CD4-positive, CD25-positive, alpha-beta regulatory T cell (primary cell): Measurements from ENCODE around the gene LRRIQ4. TPM values are rescaled to one million over a fixed set of nuclear protein-coding genes. Genes with fewer than 3 reads are reported as not detected.

Source experiments
- ATAC-seq, 2 donors: fragments of 150-1000 bp; cut with Tn5 transposase; one replicate each; pipeline ENCODE4 v1.10.0; 2021; ENCODE audit warnings: low read depth in 2 of 2, moderate number of reproducible peaks in 2 of 2, moderate library complexity in 1 of 2
- DNase-seq, 3 donors: peaks; one replicate each; pipeline versions ENCODE4 v3.0.0 to v3.0.0-alpha.2; 2012 to 2022; ENCODE audit warnings: mixed read lengths in 1 of 3
- H3K27ac ChIP-seq: one replicate; pipeline ENCODE4 v1.7.0; 2013; ENCODE audit warnings: mild to moderate bottlenecking, low read length; ENCODE audit not compliant: insufficient read depth, poor library complexity, severe bottlenecking
- H3K27me3 ChIP-seq: one replicate; pipeline ENCODE4 v1.7.0; 2013; ENCODE audit warnings: low read length; ENCODE audit not compliant: control insufficient read depth, insufficient read depth
- H3K36me3 ChIP-seq: one replicate; pipeline ENCODE4 v1.7.0; 2013; ENCODE audit warnings: mild to moderate bottlenecking, low read length, moderate library complexity; ENCODE audit not compliant: control insufficient read depth, insufficient read depth
- H3K4me1 ChIP-seq: 2 replicates; pipeline ENCODE4 v1.7.0; 2013; ENCODE audit warnings: mild to moderate bottlenecking, low read length; ENCODE audit not compliant: insufficient read depth, control insufficient read depth, poor library complexity, severe bottlenecking
- H3K4me3 ChIP-seq: one replicate; pipeline ENCODE4 v1.7.0; 2013; ENCODE audit warnings: low read depth, mild to moderate bottlenecking, low read length, moderate library complexity
- H3K9me3 ChIP-seq, 2 experiments: 1 replicate in 1 of 2; 2 replicates in 1 of 2; pipeline ENCODE4 v1.7.0; 2013; ENCODE audit warnings: low read length in 2 of 2, mild to moderate bottlenecking in 1 of 2, moderate library complexity in 1 of 2; ENCODE audit not compliant: control insufficient read depth in 2 of 2
- H3K27ac Mint-ChIP-seq, 3 donors: one replicate each; pipeline ENCODE4 v1.8.0; 2020 to 2022; ENCODE audit warnings: mild to moderate bottlenecking in 3 of 3, mixed read lengths in 3 of 3, moderate library complexity in 2 of 3
- H3K27me3 Mint-ChIP-seq: one replicate; pipeline ENCODE4 v1.8.0; 2022; ENCODE audit warnings: mild to moderate bottlenecking, mixed read lengths
- H3K36me3 Mint-ChIP-seq: one replicate; pipeline ENCODE4 v1.8.0; 2020; ENCODE audit warnings: mixed read lengths
- H3K4me1 Mint-ChIP-seq, 4 donors: one replicate each; pipeline ENCODE4 v1.8.0; 2020 to 2022; ENCODE audit warnings: mixed read lengths in 4 of 4, mild to moderate bottlenecking in 1 of 4
- H3K4me3 Mint-ChIP-seq, 4 donors: one replicate each; pipeline ENCODE4 v1.8.0; 2020 to 2022; ENCODE audit warnings: mild to moderate bottlenecking in 4 of 4, mixed read lengths in 4 of 4, moderate library complexity in 3 of 4
- H3K9me3 Mint-ChIP-seq, 7 donors: one replicate each; pipeline ENCODE4 v1.8.0; 2020 to 2022; ENCODE audit warnings: mixed read lengths in 7 of 7, mild to moderate bottlenecking in 3 of 7, moderate library complexity in 2 of 7
- polyA plus RNA-seq, 4 donors: library from polyadenylated mRNA; unstranded; fragments of 300-500 nt; fragmentation: Illumina TruSeq; gene quantifications; one replicate each; pipeline ENCODE4 v1.2.3, GENCODE V29; 2021
- total RNA-seq: library from RNA; stranded (reverse); gene quantifications from one replicate; pipeline ENCODE4 v1.2.3, GENCODE V29; 2022

Gene LRRIQ4
- total and polyA plus RNA-seq, 5 donors from 2014 or later = not detected

DNA sequence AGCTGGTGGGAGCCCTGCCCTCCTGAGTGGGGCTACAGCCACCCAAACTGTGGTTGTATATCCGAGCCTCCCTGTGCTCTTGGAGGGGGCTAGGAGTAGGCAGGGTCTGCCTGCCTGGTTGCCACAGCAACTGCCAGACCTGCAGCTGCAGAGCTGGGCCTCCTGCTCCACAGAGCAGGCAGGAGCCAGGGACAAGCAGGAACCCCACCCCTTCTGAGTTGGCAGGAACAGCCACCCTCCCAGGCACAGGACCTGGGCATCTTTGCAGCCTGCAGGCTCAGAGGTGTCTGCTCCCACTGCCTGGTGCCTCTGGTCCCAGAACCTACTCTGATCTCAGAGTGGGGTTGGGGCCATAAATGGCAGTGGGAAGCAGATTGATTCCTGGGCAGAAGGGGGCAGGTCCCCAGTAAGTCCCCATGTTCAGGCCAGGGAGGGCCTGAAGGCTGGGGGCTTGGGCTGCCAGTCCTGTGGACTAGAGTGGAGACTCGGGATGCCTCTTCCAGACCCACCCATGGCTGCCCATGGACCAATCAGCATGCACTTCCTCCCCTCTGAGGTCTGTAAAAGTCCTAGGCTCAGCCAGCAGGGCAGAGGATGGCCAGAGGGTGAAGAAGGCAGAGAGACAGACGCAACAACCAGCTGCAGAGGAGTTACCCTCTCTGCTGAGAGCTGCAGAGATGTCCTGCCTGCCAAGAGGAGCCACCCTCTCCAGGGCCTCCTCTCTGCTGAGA lies 67.3 kb downstream of the LRRIQ4 start:
- DNase-seq = no peak
- H3K27ac ChIP-seq = no peak overlapping the region
- Mint-ChIP-seq H3K4me3 (no peak overlapping the region), H3K27ac (no peak overlapping the region), H3K27me3 (peaks cover 15% of the 10 kb centered on the region), H3K4me1 (no peaks in the 10 kb centered on the region), H3K36me3 (no peaks in the 10 kb centered on the region), H3K9me3 (no peaks in the 10 kb centered on the region)
- H3K36me3 ChIP-seq = no peaks in the 10 kb centered on the region
- H3K4me3 ChIP-seq = no peak overlapping the region
- no peaks in the 10 kb centered on the region for H3K4me1 ChIP-seq
- ATAC-seq = no peak
- no peaks in the 10 kb centered on the region for H3K9me3 ChIP-seq
- peaks cover 4% of the 10 kb centered on the region for H3K27me3 ChIP-seq

DNA sequence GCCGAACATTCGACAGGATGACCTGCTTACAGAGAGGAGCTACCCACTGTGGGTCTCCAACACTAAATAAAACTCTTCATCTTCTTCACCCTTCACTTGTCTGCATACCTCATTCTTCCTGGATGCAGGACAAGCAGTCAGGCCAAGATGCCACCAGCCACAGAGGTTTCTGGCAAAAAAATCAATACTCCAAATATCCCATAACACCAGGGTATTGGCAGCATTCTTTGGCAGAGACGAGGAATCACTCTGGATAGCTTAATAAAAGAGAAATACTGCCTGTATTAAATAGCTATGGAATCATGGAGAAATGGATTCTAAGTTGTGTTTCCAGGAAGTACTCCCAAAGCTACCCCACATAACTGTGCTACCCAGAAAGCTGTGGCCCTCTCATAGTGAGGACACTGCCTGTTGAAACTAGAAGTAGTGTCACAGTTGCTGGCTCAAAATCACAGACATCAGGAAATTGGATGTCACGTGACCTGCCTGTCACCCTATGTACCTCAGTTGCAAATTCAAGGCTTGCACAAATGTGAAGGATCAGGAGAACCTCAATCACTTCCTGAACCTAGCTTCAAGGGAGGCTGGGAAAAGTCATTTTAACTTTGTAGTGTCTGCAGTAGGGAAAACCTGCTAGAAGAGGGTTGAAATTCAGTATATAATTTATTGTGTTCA lies 68.0 kb downstream of the LRRIQ4 start:
- Mint-ChIP-seq H3K4me3 (no peak overlapping the region), H3K27ac (peak overlapping the region in 1 of 3 donors; percentile 39), H3K36me3 (no peaks in the 10 kb centered on the region), H3K4me1 (no peaks in the 10 kb centered on the region), H3K27me3 (peaks cover 13% of the 10 kb centered on the region), H3K9me3 (no peaks in the 10 kb centered on the region)
- Histone ChIP-seq H3K27ac (no peak overlapping the region), H3K4me3 (no peak overlapping the region), H3K27me3 (peaks cover 4% of the 10 kb centered on the region), H3K9me3 (no peaks in the 10 kb centered on the region), H3K36me3 (no peaks in the 10 kb centered on the region), H3K4me1 (no peaks in the 10 kb centered on the region)
- no peak for ATAC-seq
- peak in 1 of 3 donors; percentile 25 for DNase-seq

DNA sequence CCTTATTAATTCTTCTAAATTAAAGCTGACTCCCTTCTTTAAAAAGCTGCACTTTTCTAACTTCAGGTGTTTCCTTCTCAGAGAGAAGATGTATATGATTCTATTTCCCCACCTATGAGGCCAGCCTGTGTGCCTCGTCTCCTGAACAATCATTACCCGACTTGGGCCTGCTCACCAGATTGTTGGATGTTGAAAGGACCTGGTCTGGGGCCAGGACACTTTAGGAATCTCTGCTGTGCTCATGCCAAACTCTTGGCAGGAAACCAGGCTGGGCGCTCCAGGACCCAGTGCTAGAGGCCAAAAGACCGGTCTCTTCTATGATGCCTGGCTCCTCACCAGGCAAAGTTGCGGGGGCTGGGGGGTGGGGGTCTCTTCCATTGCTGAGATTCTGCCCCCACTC lies 74.0 kb downstream of the LRRIQ4 start:
- H3K27ac ChIP-seq = no peak overlapping the region
- Mint-ChIP-seq H3K36me3 (no peaks in the 10 kb centered on the region), H3K4me1 (no peaks in the 10 kb centered on the region), H3K9me3 (no peaks in the 10 kb centered on the region), H3K4me3 (no peak overlapping the region), H3K27ac (peak overlapping the region in 1 of 3 donors; percentile 48), H3K27me3 (no peaks in the 10 kb centered on the region)
- no peak for DNase-seq
- H3K9me3 ChIP-seq = no peaks in the 10 kb centered on the region
- no peak overlapping the region for H3K4me3 ChIP-seq
- H3K4me1 ChIP-seq = no peaks in the 10 kb centered on the region
- no peak for ATAC-seq
- no peaks in the 10 kb centered on the region for H3K36me3 ChIP-seq
- peaks cover 1% of the 10 kb centered on the region for H3K27me3 ChIP-seq

Other genes starting within 250 kb of the LRRIQ4 start
- gene MECOM, start 149.2 kb upstream of the LRRIQ4 start, total RNA-seq = not detected
- gene MECOM, start 149.2 kb upstream of the LRRIQ4 start, polyA plus RNA-seq = under 1 TPM in 1 of 4 donors, not detected in 3; 0.44 TPM
- gene TERC, start 47.8 kb upstream of the LRRIQ4 start, total RNA-seq = 2.9 TPM
- under 1 TPM in 1 of 4 donors, not detected in 3; 0.76 TPM for gene TERC, start 47.8 kb upstream of the LRRIQ4 start, polyA plus RNA-seq
- gene ACTRT3, start 43.3 kb upstream of the LRRIQ4 start, total RNA-seq = not detected
- under 1 TPM in 2 of 4 donors, not detected in 2; 0.21 to 0.54 TPM for gene ACTRT3, start 43.3 kb upstream of the LRRIQ4 start, polyA plus RNA-seq
- gene MYNN, start 39.5 kb upstream of the LRRIQ4 start, total RNA-seq = 25.9 TPM
- gene MYNN, start 39.5 kb upstream of the LRRIQ4 start, polyA plus RNA-seq = 10 to 100 TPM; 12.4 to 20.3 (median 17.7) TPM
- not detected for gene LRRC34, start within 50 bp of the LRRIQ4 start, total RNA-seq
- under 1 TPM in 3 of 4 donors, not detected in 1; 0.06 to 0.62 (median 0.21) TPM for gene LRRC34, start within 50 bp of the LRRIQ4 start, polyA plus RNA-seq
- not detected for gene LRRC31, start 57.1 kb downstream of the LRRIQ4 start, total RNA-seq
- gene LRRC31, start 57.1 kb downstream of the LRRIQ4 start, polyA plus RNA-seq = not detected
- gene SAMD7, start 98.7 kb downstream of the LRRIQ4 start, total RNA-seq = not detected
- gene SAMD7, start 98.7 kb downstream of the LRRIQ4 start, polyA plus RNA-seq = not detected
- 78.7 TPM for gene SEC62, start 153.9 kb downstream of the LRRIQ4 start, total RNA-seq
- gene SEC62, start 153.9 kb downstream of the LRRIQ4 start, polyA plus RNA-seq = 100 to 1,000 TPM; 127 to 193 (median 141) TPM
- gene GPR160, start 225.1 kb downstream of the LRRIQ4 start, total RNA-seq = 0.37 TPM
- gene GPR160, start 225.1 kb downstream of the LRRIQ4 start, polyA plus RNA-seq = 1 to 10 TPM; 1.5 to 6.2 (median 4.4) TPM